Glomerular visceral epithelial cell (primary cell): Measurements from ENCODE around the gene ZMYND10.

Source experiments
- DNase-seq: peaks from one replicate; pipeline ENCODE4 v3.0.0-alpha.2; 2016; ENCODE audit errors: extremely low spot score

Gene ZMYND10

DNA sequence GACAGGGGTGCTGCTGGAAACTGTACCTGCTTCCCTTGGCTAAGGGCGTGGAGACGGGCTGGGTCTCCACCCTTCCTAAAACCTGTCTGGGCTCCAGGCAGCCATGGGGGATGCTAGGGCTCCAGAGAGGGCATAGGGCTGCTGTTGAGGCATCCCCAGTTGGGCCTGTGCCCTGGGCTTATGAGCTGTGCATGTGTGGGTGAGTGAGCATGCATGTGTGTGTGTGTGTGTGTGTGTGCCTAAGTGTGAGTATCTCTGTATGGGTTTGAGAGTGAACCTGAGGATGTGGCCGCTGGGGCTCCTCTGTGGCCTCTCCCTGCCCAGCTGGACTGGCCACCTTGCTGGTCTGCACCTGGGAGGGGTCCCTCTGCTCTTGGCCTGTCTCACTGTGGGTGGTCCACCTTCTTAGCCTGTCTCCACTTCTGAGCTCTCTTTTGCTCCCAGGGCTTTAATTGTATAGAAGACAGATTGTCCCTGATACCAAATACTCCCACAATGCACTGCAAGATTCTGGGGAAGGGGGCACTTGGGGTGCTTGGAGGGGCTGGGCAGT, 25.7 kb upstream of the ZMYND10 start:
- DNase-seq, result no peak

GRCh38 chr3:50370594-50370993, 25.1 kb upstream of the ZMYND10 start:
- DNase-seq, result no peak

DNA sequence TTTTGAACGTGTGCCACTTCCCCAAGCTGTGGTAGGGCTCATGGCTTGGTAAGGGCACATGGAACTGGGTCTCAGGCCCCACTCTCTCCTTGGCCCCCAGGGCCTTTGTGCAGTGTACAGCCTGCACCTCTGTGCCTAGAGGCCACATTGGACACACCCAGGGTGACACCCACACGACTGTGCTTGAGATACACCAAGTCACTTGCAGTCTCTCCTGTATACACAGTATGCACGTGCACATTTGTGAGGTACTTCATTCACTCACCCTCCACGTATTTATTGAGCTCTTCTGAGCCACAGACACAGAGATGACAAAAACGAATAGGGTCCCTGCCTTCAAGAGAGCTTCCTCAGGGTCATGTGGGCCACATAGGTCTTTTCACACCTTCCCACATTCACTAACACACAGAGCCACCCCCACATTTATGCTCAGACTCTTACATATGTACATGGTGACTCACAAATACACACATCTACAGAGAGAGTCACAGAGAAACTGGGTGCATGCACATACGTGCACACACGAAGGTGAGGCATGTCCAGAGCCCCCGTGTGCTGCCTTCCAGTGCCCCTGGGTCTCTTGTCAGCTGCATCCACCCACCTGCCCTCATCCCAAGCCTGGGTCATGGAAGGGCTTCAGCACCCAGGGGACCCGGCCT, 23.6 kb upstream of the ZMYND10 start:
- no peak for DNase-seq

- DNase-seq, result no peak
Observed at GRCh38 chr3:50365842-50366220, 20.3 kb upstream of the ZMYND10 start.

DNA sequence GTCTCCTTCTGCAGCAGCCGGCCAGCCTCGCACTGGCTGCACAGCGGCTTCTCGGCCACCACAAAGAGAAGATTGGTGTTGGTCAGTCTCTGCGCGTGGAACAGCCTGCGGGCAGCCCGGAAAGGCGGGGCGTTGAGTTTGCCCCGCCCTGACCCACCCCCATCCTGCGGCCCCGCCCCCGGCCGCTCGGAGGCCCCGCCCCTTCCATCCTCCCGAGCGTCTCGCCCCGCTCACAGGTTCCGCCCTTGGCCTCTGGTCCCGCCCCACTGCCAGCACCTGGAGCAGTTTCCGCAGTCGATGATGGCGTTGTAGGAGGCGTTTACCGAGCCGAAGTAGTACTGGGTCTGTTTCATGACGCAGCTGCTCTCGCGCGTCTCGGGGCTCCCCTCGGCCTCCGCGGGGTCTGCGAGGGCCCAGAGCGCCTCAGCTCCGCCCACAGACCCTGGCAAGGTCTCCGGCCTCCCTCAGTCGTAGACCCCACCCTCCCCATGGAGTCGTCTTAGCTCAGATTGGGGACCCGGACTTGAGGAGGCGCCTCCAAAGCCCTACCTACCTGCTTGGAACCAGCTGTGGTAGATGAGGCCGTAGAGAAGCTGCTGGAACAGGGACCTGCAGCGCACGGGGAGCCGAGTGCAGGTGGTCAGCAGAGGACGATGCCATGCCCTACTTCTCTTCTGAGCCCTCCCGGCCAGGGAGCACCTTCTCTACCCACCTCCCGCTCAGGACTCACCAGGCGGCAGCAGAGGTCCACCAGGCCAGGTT, 19.7 kb upstream of the ZMYND10 start:
- peak; percentile 75 for DNase-seq

DNA sequence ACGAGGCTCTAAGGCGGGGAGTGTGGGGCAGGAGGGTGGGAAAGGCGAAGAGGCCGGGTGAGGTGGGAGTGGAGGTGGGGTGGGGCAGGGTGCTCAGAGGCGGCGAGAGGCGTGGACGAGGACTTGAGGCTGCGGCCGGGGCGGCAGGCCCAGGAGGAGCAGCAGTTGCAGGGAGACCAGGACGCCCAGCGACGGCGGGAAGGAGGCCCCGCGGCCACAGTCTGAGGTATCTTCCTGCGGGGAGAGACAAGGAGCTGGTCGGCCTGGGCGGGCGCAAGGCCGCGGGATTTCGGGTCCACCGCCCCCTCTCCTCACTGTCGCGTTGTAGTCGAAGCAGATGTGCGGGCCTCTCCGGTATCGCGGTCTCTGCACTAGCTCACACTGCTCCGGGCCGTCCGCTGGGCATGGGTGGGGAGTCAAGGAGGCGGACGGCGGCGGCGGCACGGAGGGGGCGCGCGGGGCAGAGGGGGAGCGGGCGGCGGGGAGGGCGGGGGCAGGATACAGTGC, 19.1 kb upstream of the ZMYND10 start:
- no peak for DNase-seq

- DNase-seq, result no peak
Observed at GRCh38 chr3:50359760-50360110, 14.2 kb upstream of the ZMYND10 start.

GRCh38 chr3:50358911-50359759, 13.6 kb upstream of the ZMYND10 start, which contains the start of gene TMEM115:
TMEM115 (minus strand) TSS chr3:50359521; CDS start chr3:50359063, 458 bp downstream.
- DNase-seq, result peak; percentile 97

DNA sequence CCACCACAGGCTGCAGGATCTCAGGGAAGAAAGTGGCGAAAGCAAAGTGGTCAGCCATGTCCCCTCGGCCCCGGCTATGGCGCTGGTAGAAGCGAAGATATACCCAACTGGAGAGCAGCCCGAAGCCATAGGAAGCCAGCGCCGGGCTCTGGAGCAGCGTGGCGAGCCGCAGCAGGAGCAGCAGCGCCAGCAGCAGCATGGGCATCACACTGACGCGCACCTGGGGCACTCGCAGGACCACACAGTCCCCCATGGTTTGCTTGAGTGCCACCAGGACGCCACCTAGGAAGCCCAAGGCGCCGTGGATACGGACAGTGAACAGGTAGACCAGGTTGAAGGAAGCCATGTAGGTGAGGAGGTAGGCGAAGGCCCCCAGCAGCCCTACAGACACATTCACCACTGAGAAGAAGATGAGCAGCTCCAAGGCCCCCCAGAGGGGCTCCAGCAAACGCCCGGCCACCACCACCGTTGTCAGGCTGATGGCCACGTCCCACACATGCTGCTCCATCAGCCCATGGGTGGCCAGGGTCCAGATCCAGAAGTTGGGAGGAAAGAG, 12.9 kb upstream of the ZMYND10 start:
- DNase-seq, result no peak

- DNase-seq, result no peak
Observed at GRCh38 chr3:50357481-50357880, 11.9 kb upstream of the ZMYND10 start.

DNA sequence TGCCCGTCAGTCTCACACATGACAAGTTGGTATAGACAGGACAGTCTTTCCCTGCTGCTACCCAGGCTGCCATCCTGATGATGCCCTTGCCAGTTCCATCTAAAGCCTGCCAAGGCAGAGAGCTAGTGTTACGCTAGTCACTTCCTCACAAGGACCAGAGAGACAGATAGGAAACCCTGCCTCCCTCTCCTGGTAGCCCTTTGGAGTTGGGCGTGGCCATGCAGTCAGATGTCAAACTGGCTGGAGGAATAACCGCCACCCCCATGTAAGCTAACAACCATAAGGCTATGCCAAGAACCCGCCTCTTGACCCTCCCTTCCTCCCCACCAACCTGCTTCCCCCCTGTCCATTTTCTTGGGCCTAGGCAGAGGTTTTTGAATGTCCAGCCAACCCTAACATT, 11.0 kb upstream of the ZMYND10 start:
- no peak for DNase-seq

DNA sequence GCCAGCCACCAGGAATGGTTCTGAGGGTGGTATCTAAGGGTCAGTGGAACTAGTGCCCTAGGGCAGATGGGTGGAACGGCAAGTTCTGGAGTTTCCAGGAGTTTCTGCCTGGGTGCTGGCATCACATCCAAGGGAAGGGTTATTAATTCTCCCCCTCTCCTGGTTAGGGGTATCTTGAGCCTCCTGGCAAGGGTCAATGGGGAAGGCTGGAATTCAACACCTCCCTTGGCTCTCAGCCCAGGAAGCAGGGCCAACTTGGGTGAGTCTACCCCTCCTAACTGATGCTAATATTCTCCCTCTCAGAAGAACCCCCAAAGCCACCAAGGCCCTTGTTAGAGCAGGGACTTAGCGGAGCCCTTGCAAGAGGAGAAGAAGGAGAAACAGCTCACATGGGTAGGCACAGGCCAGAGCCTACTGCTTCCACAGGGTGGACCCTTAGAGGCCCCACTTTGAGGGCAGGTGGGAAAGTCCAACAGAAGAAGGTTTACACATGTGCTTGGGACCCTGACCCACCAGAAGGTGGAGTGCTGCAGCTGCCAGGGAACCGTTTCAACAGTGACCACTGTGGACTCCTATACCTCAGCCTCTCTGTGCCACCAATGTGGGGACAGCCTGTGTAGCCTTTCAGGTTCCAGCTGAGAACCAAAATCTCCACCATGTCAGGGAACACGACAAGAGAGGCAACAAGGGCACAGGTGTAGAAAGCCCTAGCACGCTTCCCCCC, 10.5 kb upstream of the ZMYND10 start:
- no peak for DNase-seq

DNA sequence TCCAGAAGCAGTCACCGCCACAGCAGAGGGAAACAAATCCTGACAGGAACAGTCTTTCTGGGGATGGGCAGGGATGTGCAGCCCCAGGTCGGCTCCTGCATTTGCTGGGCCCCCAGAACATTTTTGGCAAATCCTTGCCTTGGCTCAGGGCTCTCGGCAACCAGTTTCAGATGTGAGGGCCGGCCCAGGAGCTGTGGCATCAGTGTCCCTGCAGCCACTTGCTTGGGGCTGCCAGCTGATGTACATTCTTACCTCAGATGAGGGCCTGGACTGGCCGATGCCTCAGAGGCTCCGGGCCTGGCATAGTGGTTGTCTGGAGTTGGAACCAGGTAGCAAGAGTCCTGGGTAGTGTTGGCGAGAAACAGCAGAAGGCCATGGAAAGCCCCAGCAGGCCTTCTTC, 9.3 kb upstream of the ZMYND10 start:
- no peak for DNase-seq

DNA sequence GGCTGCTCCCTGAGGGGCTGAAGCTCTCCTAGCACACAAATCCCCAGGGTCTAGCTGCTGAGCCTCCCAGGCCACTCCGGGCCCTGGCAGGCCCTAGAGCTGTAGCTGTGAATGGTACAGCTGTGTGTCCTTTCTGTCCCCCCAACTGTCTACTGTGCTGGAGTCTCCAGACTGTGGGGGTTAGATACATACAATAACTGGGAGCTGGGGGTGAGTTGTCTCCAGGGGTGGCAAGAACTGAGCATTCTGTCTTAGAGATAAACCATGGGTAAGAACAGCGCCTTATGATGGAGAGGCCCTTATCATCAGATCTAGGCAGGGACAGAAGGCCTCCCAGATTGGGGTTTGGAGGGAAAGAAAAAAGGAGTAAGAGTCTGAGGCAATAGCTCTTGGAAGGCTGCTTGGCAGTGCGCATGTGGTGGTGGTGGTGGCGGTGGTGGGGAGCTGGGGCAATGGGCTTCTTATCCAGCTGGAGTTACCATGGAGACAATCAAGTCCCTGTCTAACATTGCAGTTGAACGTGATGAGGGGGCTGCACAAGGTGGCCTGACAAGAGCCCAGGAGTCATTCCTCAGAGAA, 8.7 kb upstream of the ZMYND10 start:
- DNase-seq, result no peak

GRCh38 chr3:50353245-50354004, 7.9 kb upstream of the ZMYND10 start:
- no peak for DNase-seq

- DNase-seq, result peak; percentile 40
Observed at GRCh38 chr3:50352781-50353180, 7.2 kb upstream of the ZMYND10 start.

DNA sequence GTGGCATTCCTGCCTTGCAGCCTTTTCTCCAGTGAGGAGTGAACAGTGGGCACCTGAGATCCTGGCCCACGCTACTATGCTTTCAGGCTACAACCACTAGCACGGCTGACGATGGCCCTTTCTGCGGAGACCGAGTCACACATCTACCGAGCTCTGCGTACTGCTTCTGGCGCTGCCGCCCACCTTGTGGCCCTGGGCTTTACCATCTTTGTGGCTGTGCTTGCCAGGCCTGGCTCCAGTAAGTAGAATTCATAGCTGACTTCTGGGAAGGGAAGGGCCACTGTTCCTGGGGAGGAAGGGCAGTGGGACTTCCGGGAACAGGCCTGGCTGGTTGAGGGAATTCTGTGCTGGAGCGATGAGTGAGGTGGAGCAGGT, 5.8 kb upstream of the ZMYND10 start:
- DNase-seq, result no peak

- peak; percentile 92 for DNase-seq
Observed at GRCh38 chr3:50350527-50351322, 5.2 kb upstream of the ZMYND10 start, which contains the start of the genes CYB561D2 and NPRL2. CYB561D2 (plus strand) TSS chr3:50350862; CDS start chr3:50351434, 572 bp downstream. NPRL2 (minus strand) TSS chr3:50350775; CDS start chr3:50350652, 123 bp downstream.

- DNase-seq, result no peak
Observed at GRCh38 chr3:50350213-50350526, 4.6 kb upstream of the ZMYND10 start.
